Activated B cell treated with CpG ODN at 0.5 μM for 24 hours (primary cell): ENCODE data around the gene KIAA1671. TPM values are rescaled to one million over a fixed set of nuclear protein-coding genes. Genes with fewer than 3 reads are reported as not detected.
"Not testable (repeated sequence)": the region's sequence is repeated elsewhere in the genome, so short reads cannot be mapped to it uniquely, and the experiment has no call there.

ENCODE experiments used
- ATAC-seq: fragments of 200-7000 bp; cut with Tn5 transposase; one replicate; pipeline ENCODE4 v1.10.0; 2021; ENCODE audit warnings: low read depth, mild to moderate bottlenecking, moderate library complexity
- CTCF ChIA-PET: fragments of 350-600 bp; sonication (Branson Sonifier 250); formaldehyde crosslinking; loops from one replicate; lab custom pipeline; 2021; ENCODE audit warnings: antibody characterized with exemption; lab: Charles Lee
- POLR2A ChIA-PET: fragments of 350-600 bp; sonication (Branson Sonifier 250); formaldehyde crosslinking; loops from one replicate; lab custom pipeline; 2021; ENCODE audit warnings: antibody characterized with exemption; lab: Charles Lee
- DNase-seq: peaks from one replicate; pipeline ENCODE4 v3.0.0; 2022
- H3K27ac Mint-ChIP-seq: one replicate; pipeline ENCODE4 v1.8.0; 2020; ENCODE audit warnings: mixed read lengths
- H3K27me3 Mint-ChIP-seq: one replicate; pipeline ENCODE4 v1.8.0; 2021; ENCODE audit warnings: mixed read lengths
- H3K36me3 Mint-ChIP-seq: one replicate; pipeline ENCODE4 v1.8.0; 2021; ENCODE audit warnings: low read depth, mixed read lengths
- H3K4me1 Mint-ChIP-seq: one replicate; pipeline ENCODE4 v1.8.0; 2021; ENCODE audit warnings: mixed read lengths
- H3K4me3 Mint-ChIP-seq: one replicate; pipeline ENCODE4 v1.8.0; 2020; ENCODE audit warnings: mild to moderate bottlenecking, mixed read lengths
- H3K9me3 Mint-ChIP-seq: one replicate; pipeline ENCODE4 v1.8.0; 2020; ENCODE audit warnings: mixed read lengths
- CTCF ChIP-seq: fragments of 200-600 bp; IDR thresholded peaks from one replicate; pipeline ENCODE4 v1.8.0; 2022; ENCODE audit warnings: antibody characterized with exemption, mild to moderate bottlenecking
- intact Hi-C: fragments of 100-400 bp; cut with micrococcal nuclease; formaldehyde crosslinking; loops from one replicate; pipeline ENCODE4 v1.15.1; 2024
- total RNA-seq: library from RNA; stranded (reverse); gene quantifications from 2 replicates; pipeline ENCODE4 v1.2.3, GENCODE V29; 2022

The KIAA1671 gene
- total RNA-seq, 1 donor from 2014 or later = 0.04 TPM

- ATAC-seq (peak; percentile 47), DNase-seq (peak; percentile 26)
- Mint-ChIP-seq H3K27me3 (peaks cover 4% of the 10 kb centered on the region), H3K4me3 (no peak overlapping the region), H3K4me1 (no peaks in the 10 kb centered on the region), H3K36me3 (no peaks in the 10 kb centered on the region), H3K27ac (no peak overlapping the region), H3K9me3 (no peaks in the 10 kb centered on the region)
- CTCF ChIA-PET = interaction anchor here (1.1 kb wide), 1 partner anchor 571 kb away, joined by 3 read pairs; no protein-coding TSS in a partner anchor
- POLR2A ChIA-PET = interaction anchor here (0.5 kb wide), 1 partner anchor 36 kb away, joined by 3 read pairs; no protein-coding TSS in a partner anchor
- intact Hi-C loops = loop anchor here (1.0 to 2.0 kb wide), 2 partner anchors 160 to 570 kb away; no protein-coding TSS in a partner anchor
- TF ChIP-seq CTCF = peak; percentile 56
These were observed 249.9 kb downstream of the KIAA1671 start for GRCh38 chr22:25202290-25202921.

- CTCF ChIA-PET = interaction anchor here (1.1 kb wide), 1 partner anchor 570 kb away, joined by 3 read pairs; no protein-coding TSS in a partner anchor
These were observed 250.6 kb downstream of the KIAA1671 start for GRCh38 chr22:25203082-25203481.

GRCh38 chr22:25204547-25204946, 252.0 kb downstream of the KIAA1671 start:
- H3K27ac Mint-ChIP-seq, H3K36me3 Mint-ChIP-seq, ATAC-seq, POLR2A ChIA-PET, H3K4me3 Mint-ChIP-seq, H3K4me1 Mint-ChIP-seq, DNase-seq, intact Hi-C loops, H3K9me3 Mint-ChIP-seq, CTCF ChIA-PET, H3K27me3 Mint-ChIP-seq: not testable (repeated sequence)

More at GRCh38 chr22:25203082-25203481, 250.6 kb downstream of the KIAA1671 start:
- no peak overlapping the region for H3K27ac Mint-ChIP-seq
- POLR2A ChIA-PET = no interaction called here
- peaks cover 4% of the 10 kb centered on the region for H3K27me3 Mint-ChIP-seq
- H3K36me3 Mint-ChIP-seq = no peaks in the 10 kb centered on the region
- no peak overlapping the region for H3K4me3 Mint-ChIP-seq
- TF ChIP-seq CTCF = no peak
- H3K9me3 Mint-ChIP-seq = no peaks in the 10 kb centered on the region
- no peak for ATAC-seq
- intact Hi-C loops = loop anchor here (2.0 kb wide), 1 partner anchor 570 kb away; no protein-coding TSS in a partner anchor
- no peaks in the 10 kb centered on the region for H3K4me1 Mint-ChIP-seq
- no peak for DNase-seq

GRCh38 chr22:25205847-25206246, 253.3 kb downstream of the KIAA1671 start:
- intact Hi-C loops = no loop called here
- ATAC-seq (no peak), DNase-seq (no peak)
- no peak for TF ChIP-seq CTCF
- POLR2A ChIA-PET = no interaction called here
- no peaks in the 10 kb centered on the region for H3K4me1 Mint-ChIP-seq
- peaks cover 3% of the 10 kb centered on the region for H3K27me3 Mint-ChIP-seq
- CTCF ChIA-PET = no interaction called here
- H3K27ac Mint-ChIP-seq = no peak overlapping the region
- H3K36me3 Mint-ChIP-seq = no peaks in the 10 kb centered on the region
- no peak overlapping the region for H3K4me3 Mint-ChIP-seq
- no peaks in the 10 kb centered on the region for H3K9me3 Mint-ChIP-seq

- POLR2A ChIA-PET = no interaction called here
- DNase-seq = no peak
- ATAC-seq = no peak
- Mint-ChIP-seq H3K9me3 (no peaks in the 10 kb centered on the region), H3K4me1 (no peaks in the 10 kb centered on the region), H3K4me3 (no peak overlapping the region), H3K36me3 (no peaks in the 10 kb centered on the region), H3K27ac (no peak overlapping the region), H3K27me3 (peaks cover 3% of the 10 kb centered on the region)
- CTCF ChIA-PET = no interaction called here
- no peak for TF ChIP-seq CTCF
- intact Hi-C loops = no loop called here
These were observed 254.5 kb downstream of the KIAA1671 start for GRCh38 chr22:25206998-25207397.
